HG03469 (cell line): ENCODE measurements around the gene CSHL1.
"Not testable (repeated sequence)": the region's sequence is repeated elsewhere in the genome, so short reads cannot be mapped to it uniquely, and the experiment has no call there.

Source experiments
- ATAC-seq: cut with Tn5 transposase; IDR thresholded peaks from one replicate; pipeline ENCODE4 v1.9.1; 2021; ENCODE audit warnings: mild to moderate bottlenecking, moderate library complexity, moderate number of reproducible peaks; ENCODE audit not compliant: unreplicated experiment

CSHL1 gene

GRCh38 chr17:63892316-63893037, 18.6 kb downstream of the CSHL1 start:
- not testable (repeated sequence) for ATAC-seq

- not testable (repeated sequence) for ATAC-seq
Measured at GRCh38 chr17:63889026-63889848, 21.8 kb downstream of the CSHL1 start.

GRCh38 chr17:63885119-63885518, 25.9 kb downstream of the CSHL1 start:
- not testable (repeated sequence) for ATAC-seq

DNA sequence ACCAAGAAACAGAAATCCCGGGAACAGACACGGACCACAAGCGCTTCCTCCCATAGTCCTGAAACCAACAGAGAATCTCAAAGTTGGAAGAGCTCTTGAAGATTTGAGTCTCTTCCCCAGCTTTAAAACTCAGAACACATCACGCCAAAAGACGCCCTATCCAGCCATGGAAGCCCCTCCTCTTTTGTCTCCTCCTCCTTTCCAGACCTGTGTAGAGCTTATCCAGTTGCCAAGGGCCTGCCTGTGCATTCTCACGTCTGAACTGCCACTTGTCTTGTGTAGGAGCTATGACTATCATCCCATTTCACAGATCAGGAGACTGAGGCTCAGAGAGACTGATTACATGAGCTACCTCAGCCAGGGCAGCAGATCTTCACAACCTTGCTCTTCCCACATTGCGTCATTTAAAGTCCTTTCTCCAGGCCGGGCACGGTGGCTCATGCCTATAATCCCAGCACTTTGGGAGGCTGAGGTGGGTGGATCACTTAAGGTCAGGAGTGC, 28.4 kb downstream of the CSHL1 start:
- ATAC-seq, result not testable (repeated sequence)

DNA sequence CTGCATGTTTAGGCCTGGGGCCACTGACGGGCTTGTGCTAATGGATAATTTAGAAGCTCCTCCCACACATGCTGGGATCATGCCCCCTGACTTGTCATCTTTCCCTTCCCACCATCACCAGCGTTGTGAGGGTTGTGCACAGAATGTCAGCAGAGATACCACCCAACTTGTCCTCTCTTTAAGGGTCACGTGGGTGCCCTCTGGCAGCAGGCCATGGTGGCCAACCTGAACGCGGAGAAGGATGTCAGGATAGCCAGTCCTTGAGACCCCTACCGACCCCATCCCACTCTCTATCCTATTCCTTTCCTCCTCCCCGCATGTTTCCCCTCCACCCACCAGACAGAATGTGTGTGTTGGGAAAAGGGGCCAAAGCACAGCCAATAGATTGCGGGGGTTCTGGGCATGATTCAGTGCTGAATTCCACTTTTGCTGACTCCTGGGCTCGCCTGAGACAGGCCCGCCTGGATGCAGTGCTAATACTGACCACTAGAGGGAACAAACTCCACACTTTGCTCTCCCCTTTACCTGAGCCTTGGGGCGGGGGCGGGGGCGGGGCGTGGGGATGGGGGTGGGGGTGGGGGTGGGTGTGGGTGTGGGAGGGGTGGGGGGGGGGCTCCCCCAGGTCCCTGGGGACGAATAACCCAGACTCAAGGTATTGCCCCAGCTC, 29.0 kb downstream of the CSHL1 start, which contains the start of gene GH2:
Gene GH2 (minus strand): TSS at position 10 of the 667 bp plus-strand sequence. CDS start 143 bp downstream, outside the sequence.
- no peak for ATAC-seq

GRCh38 chr17:63881337-63881736, 29.7 kb downstream of the CSHL1 start:
- ATAC-seq, result not testable (repeated sequence)

DNA sequence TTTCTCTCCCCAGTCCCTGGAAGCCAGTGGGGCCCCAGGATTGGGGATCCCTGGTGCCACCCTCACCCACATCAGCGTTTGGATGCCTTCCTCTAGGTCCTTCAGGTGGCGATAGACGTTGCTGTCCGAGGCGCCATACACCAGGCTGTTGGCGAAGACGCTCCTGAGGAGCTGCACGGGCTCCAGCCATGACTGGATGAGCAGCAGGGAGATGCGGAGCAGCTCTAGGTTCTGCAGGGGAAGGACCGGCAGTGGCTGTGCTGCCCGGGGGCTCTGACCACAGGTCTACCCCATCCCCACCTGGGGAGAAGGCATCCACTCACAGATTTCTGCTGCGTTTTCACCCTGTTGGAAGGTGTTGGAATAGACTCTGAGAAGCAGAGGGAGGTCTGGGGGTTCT, 30.4 kb downstream of the CSHL1 start:
- no peak for ATAC-seq

GRCh38 chr17:63878413-63878812, 32.6 kb downstream of the CSHL1 start:
- ATAC-seq, result not testable (repeated sequence)

GRCh38 chr17:63874693-63875092, 36.4 kb downstream of the CSHL1 start:
- ATAC-seq, result not testable (repeated sequence)

DNA sequence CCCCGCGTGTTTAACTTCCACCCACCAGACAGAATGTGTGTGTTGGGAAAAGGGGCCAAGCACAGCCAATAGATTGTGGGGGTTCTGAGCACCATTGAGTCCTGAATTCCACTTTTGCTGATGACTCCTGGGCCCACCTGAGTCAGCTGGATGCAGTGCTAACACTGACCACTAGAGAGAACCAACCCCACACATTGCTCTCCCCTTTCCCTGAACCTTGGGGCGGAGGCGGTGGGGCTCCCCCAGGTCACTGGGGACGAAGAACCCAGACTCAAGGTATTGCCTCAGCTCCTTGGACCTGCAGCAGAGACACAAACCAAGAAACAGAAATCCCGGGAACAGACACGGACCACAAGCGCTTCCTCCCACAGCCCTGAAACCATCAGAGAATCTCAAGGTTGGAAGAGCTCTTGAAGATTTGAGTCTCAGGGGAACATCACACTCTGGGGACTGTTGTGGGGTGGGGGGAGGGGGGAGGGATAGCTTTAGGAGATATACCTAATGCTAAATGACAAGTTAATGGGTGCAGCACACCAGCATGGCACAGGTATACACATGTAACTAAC, 36.9 kb downstream of the CSHL1 start:
- ATAC-seq, result not testable (repeated sequence)

GRCh38 chr17:63873577-63873976, 37.5 kb downstream of the CSHL1 start, which contains the start of gene CSH2:
TSS of gene CSH2 (minus strand) at chr17:63873677. CDS start at chr17:63873614, 63 bp downstream.
- ATAC-seq, result not testable (repeated sequence)

GRCh38 chr17:63871646-63872365, 39.3 kb downstream of the CSHL1 start:
- not testable (repeated sequence) for ATAC-seq

DNA sequence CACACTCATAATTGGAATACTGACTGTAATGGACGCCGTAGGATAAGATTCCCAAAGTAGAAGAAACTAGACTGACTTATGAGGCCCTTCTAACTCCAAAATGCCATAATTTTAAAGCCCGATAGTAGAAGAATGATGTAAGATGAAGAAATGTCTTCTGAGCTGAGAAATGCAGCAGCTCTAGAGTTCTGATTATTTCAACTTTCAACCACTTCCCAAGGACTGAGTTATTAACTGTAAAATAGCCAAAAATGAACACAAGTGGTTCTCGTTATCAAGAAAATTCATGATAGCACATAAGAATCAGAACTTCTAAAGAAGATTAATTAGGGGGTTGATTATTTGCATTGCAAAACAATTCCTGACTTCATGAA, 40.8 kb downstream of the CSHL1 start:
- ATAC-seq, result not testable (repeated sequence)

DNA sequence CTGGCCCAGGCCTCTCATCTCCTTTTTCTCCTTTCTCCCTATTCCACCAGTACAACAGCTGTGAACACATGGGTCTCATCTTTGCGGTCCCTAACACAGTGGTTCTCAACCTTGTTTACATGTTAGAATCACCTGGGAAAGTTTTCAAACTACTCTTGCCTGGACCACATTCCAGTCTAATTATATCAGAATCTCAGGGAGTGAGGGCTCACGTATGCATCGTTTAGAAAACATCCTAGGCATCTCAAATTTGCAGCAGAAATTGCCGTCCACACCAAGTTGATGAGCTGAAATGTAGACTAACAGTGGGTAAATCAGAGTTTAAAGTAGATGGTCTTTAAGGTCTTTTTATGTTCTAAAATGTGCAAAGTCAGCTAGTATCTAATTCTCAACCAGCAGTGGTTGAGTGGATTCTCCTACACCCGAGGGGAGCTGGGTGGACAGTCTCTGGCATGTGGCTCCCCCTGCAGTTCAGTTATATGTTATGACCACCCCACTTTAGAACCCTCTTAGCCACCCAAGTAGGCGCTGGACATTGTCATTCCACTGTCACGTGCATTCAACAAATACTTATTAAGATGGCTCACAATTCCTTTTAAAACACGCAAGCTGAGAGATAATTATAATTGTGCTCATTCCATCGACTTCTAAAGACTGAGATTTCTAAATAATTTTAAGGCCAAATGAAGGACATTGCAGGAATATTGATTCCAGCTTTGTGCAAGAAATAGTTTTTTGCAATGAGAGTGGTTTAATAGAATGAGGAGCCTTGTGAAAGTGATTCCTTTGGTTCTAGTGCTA, 41.4 kb downstream of the CSHL1 start:
- ATAC-seq, result not testable (repeated sequence)

- ATAC-seq, result not testable (repeated sequence)
Measured at GRCh38 chr17:63866625-63867024, 44.4 kb downstream of the CSHL1 start.
